COLO668 (cell line): ENCODE data around the gene SENP8.
"Not testable (repeated sequence)": the region's sequence is repeated elsewhere in the genome, so short reads cannot be mapped to it uniquely, and the experiment has no call there.

Source experiments
- DNase-seq: peaks from one replicate; lab custom pipeline; 2025; ENCODE audit not compliant: unreplicated experiment; lab: John Stamatoyannopoulos, UW

SENP8 gene

DNA sequence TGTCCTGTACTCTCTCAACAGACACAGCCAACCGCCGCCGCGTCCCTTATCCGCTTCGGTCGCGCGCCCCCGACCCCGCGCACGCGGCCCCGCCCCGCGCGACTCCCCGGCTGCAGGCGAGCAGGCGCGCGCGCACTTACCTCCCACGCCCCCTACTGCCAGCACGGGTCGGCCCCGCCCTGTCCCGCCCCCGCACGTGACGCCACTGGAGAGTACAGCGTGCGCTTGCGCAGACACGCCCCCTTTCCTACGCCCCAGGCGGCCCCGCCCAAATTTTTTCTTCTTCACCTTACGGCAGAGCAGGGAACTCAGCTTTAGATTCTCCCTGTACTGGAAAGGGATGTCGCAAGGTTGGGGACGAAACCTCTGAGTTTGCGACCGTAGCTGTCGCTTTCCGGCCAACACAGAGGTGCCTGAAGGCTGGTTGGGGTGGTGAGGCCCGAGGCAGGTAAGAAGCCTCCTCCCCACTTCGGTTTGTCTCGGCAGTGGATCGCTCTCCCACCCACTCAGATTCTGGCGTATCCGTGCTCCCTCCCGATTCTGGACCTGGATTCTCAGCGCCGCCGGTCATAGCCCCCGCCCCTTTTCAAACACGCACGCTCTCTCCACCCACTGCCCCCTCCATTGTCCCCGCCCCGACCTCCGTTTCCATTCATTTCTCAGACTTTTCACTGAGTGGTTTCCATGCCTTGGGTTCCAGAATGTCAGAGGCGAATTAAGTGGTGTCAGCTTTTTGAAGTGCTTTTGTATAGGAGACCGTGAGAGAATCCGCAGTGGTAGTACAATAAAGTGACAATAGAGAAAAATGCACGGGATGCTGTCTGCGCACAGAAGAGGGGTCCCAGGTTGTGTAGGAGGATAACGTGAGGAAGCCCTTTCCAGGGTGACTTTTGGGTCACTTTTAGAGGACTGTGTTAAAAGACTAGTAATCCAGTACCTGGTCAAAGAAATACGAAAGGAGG is at the start of gene SENP8, which contains the start of gene MYO9A:
TSS of gene SENP8 (plus strand) at position 387 of the 962 bp plus-strand sequence. CDS start 21,221 bp downstream, outside the sequence.
TSS of gene MYO9A (minus strand) at position 134 of the 962 bp plus-strand sequence. CDS start 71,587 bp downstream, outside the sequence.
- peak; percentile 97 for DNase-seq

DNA sequence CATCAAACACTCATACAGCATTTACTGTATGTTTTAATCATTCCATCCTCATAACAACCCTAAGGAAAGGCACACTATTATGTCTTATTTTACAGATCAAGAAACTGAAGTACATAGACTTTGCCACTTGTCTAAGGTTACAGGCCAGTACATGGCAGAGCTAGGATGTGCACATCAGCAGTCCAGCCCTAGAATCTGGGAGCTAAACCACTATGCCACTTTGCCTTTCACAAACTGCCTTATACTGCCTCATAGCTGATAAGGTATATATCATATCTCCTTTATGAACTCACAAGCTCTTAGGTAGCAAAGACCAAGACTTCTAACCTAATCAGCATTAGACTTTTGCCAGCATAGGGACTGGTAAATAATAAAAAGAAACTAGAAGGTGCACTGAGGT is 49.3 kb upstream of the SENP8 start:
- DNase-seq: no peak

DNA sequence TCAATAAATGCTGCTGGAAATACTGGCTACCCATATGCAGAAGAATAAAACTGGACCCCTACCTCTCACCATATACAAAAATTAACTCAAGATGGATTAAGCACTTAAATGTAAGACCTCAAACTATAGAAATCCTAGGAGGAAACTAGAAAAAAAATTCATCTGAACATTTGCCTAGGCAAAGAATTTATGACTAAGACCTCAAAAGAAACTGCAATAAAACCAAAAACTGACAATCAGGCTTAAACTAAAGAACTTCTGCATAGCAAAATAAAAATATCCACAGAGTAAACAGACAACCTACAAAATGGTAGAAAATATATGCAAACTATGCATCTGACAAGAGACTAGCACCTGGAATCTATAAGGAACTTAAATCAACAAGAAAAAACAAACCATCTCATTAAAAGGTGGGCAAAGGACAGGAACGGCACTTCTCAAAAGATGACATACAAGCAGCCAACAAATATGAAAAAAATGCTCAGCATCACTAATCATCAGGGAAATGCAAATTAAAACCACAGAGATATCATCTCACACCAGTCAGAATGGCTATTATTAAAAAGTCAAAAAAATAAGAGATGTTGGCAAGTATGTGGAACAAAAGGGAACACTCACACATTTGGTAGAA is 47.3 kb upstream of the SENP8 start:
- no peak for DNase-seq

DNA sequence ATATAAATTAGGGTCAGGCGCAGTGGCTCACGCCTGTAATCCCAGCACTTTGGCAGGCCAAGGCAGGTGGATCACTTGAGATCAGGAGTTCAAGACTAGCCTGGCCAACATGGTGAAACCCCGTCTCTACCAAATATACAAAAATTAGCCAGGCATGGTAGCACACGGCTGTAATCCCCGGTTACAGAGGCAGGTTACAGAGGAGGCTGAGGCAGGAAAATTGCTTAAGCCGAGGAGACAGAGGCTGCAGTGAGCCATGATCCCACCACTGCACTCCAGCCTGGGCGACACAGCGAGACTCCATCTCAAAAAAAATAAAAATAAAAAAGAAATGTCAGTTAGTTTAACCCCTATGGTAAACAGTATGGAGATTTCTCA is 46.8 kb upstream of the SENP8 start:
- DNase-seq: not testable (repeated sequence)

DNA sequence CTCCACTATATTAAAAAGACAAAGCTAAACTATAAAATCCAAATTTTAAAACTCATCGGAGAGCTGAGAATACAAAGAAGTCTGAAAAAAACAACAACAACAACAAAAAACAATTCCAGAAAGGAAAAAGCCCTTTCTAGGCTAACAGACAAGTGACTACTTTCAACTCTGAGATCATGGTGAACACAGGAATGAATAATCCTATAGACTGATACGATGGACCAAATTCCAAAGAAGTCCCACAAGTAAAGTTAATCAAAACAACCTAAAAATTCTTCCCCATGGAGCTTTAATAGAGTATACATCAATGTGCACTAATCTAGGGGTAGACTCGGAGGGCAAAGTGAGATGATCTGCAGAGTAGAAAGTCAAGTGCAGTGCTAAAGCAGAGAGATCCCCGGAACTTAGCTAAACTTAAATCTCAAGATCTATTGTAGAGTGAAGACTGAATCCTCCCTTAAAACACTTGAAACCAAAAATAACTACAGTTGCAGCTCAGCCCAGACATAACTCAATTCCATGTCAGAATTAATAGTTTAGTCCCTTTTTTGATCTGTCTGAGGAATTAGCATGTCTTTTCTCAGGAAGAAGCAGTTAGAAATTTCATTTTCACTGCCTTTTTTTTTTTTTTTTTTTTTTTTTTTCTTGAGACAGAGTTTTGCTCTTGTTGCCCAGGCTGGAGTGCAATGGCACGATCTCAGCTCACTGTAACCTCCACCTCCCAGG is 43.7 kb upstream of the SENP8 start:
- no peak for DNase-seq

DNA sequence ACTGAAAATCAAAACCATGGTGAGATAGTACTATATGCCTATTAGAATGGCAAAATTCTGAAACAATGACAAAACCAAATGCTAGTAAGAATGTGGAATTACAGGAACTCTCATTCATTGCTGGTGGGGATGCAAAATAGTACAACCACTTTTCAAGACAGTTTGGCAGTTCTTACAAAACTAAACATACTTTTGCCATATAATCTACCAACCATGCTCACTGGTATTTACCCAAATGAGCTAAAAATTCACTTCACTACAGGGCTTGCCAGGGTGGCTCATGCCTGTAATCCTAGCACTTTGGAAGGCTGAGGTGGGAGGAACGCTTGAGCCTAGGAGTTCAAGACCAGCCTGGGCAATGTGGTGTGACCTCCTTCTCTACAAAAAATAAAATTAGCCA is 40.3 kb upstream of the SENP8 start:
- no peak for DNase-seq

DNA sequence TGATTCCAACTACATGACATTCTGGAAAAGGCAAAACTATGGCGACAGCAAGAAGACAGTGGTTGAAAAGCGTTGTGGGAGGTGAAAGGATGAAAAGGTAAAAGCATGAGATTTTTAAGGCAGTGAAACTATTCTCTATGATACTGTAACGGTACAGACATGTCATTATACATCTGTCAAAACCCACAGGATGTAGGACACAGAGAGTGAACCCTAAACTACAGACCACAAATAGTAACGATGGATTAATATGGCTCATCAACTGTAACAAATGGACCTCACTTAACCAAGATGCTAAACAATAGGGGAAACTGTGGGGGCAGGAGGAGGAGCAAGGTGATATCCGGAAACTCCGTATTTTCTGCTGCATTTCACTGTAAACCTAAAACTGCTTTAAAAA is 39.3 kb upstream of the SENP8 start:
- no peak for DNase-seq

DNA sequence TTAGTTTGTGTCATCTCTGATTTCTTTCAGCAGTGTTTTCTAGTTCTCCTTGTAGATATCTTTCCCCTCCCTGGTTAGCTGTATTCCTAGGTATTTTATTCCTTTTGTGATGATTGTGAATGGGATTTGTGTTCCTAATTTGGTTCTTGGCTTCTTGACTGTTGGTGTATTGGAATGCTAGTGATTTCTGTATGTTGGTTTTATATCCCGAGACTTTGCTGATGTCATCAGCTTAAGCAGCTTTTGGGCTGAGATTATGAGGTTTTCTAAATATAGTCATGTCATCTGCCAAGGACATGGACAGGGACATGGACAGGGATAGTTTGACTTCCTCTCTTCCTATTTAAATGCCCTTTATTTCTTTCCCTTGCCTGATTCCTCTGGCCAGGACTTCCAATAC is 36.0 kb upstream of the SENP8 start:
- no peak for DNase-seq

DNA sequence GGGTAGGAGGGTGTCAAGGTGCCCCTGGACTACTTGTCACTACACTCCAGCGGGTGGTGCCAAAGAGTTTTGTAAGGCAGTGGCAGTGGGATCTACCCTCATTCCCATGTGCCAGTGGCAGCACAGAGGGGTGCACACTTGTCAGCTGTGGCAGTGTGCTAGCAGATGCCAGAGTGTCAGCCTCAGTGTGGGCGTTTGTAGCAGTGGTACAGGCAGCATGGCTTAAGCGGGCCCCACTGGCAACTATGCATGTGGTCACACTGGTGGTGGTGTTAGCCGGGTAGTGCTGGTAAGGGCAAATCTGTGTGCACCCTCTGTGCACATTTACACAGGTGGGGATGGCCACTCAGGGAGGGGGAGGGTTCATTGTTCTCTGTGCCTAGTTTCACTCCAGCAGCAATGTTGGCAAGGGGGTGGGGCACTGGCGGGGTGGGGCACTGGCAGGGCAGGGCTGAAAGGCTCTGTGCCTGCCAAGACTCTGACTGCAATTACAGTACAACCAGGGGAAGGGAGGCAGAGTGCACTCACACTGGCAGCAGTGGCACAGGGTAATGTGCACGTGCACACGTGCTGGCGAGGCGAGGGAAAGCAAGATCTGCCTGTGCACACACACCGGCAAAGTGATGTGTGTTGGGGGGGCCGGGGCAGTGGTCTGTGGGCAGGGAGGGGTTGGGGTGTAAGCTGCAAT is 32.0 kb upstream of the SENP8 start:
- DNase-seq: peak; percentile 28

DNA sequence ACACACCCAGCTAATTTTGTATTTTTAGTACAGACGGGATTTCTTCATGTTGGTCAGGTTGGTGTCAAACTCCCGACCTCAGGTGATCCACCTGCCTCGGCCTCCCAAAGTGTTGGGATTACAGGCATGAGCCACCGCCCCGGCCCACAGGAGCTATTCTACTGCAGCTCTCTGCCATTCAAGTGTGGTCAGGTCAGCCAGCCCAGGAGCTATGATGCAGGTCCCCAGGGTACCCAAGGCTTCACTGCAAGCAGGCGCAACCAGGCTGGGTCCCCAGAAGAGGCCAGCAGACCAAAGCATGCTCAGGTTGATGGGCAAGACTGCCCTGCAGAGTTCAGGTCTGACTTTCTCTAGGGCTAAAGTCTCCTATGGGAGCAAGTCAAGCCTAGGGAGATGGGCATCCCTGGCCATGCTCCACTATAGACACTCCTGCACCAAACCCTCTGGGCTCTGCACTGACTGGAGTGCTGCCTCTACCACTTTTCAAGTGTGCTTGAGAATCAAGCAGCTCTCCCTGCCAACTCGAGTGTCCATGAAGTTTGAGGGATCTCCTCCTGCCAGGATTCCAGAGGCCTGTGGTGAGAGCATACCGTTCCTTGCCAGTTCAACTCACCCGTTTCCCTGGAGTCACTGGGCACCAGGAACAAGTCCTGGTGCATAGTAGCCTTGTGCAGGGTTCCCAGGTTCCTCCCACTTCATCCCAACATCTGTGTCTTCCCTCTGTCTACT is 31.1 kb upstream of the SENP8 start:
- no peak for DNase-seq

DNA sequence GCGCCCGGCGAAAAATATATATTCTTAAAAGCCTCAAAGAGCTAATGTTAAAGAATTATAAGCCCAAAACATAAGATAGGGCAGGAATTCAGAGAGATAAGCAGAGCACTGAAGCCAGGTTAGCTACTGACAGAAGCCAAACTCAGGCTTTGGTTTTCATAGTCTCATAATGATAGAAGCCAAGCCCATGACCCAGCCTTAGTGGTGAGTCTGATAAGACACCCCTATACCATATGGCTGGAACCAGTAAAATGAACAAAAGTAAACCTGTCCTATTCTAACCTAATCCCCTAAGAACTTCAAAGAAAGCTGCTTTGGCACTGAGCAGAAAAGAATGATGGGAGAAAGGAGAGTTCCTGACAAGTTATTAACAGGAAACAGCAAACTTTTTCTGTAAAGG is 26.2 kb upstream of the SENP8 start:
- no peak for DNase-seq

DNA sequence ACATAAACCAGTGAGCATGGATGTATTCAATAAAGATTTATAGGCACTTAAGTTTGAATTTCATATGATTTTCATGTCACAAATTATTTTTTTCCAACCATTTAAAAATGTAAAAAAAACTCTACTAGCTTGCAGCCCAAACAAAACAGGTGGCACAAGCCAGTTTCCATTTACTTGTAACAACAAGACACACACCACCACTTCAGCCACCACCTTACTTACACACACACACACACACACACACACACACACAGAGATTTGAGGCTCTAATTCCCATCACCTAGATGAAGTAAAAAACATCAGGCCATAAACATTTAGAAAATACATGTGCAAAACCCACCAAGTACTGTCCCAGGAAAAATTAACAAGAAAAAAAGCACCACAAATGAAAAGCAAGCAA is 25.5 kb upstream of the SENP8 start:
- DNase-seq: no peak

DNA sequence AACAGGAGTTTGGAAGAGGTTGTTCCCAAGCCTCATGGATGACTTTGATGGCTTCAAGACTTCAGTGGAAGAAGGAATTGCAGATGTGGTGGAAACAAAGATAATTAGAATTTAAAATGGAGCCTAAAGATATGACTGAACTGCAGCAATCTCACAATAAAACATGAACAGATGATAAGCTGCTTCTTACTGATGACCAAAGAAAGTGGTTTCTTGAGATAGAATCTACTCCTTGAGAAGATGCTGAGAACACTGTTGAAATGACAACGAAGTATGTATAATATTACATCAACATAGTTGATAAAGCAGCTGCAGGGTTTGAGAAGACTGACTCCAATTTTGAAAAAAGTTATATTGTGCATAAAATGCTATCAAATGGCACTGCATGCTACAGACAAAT is 21.4 kb upstream of the SENP8 start:
- DNase-seq: no peak

DNA sequence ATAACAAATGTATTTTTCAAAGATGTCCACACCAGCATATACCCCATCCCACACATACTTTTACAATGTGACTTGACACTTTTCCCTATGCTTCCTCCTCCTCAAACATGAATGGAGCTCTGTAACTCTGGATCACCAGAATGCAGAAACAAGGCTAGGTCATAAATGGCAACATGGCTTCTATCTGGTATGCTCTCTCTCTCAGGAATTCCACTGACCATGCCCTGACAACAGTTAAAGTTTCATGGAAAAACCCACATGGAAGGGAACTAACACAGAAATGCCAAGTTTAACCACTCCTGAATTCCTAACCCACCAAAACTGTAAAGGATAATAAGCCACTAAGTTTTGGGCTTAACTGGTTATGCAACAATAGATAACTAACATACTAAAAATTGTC is 20.2 kb upstream of the SENP8 start:
- no peak for DNase-seq

DNA sequence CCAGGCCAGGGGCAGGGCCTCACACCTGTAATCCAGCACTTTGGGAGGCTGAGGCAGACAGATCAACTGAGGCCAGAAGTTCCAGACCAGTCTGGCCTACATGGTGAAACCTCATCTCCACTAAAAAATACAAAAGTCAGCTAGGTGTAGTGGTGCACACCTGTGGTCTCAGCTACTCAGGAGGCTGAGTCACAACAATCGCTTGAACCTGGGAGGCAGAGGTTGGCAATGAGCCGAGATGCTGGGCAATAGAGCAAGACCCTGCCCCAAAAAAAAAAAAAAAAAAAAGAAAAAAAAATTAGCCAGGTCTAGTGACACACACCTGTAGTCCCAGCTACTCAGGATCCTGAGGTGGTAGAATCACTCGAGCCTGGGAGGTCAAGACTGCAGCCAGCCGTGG is 19.0 kb upstream of the SENP8 start:
- no peak for DNase-seq

DNA sequence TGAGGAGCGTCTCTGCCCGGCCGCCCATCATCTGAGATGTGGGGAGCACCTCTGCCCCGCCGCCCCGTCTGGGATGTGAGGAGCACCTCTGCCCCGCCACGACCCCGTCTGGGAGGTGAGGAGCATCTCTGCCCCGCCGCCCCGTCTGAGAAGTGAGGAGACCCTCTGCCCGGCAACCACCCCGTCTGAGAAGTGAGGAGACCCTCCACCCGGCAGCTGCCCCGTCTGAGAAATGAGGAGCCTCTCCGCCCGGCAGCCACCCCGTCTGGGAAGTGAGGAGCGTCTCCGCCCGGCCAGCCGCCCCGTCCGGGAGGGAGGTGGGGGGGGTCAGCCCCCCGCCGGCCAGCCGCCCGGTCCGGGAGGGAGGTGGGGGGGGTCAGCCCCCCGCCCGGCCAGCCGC is 17.7 kb upstream of the SENP8 start:
- not testable (repeated sequence) for DNase-seq

DNA sequence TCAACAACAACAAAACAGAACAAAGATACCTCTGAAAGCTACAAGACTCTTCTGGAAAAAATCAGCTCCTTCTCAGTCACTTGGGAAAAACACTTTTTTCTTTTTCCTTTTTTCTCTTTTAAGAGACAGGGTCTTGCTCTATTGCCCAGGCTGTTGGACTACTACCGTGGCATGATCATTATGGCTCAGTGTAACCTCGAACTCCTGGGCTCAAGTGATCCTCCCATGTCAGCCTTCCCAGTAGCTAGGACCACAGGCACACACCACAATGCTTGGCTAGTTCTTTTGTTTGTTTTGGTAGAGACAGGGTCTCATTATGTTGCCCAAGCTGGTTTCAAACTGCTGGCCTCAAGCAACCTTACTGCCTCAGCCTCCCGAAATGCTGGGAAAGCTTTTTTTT is 13.1 kb upstream of the SENP8 start:
- no peak for DNase-seq

DNA sequence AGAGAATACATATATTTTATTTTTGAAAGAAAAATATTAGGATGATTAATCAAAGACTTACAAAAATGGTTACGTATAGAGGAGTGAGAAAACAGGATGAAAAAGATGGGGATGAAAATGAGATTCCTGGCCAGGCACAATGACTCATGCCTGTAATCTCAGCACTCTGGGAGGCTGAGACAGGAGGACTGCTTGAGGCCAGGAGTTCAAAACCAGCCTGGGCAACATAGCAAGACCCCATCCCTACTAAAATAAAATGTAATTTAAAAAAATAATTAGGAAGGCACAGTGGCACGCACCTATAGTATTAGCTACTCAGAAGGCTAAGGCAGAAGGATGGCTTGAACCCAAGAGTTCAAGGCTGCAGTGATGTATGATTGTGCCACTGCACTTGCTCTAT is 12.1 kb upstream of the SENP8 start:
- DNase-seq: no peak

DNA sequence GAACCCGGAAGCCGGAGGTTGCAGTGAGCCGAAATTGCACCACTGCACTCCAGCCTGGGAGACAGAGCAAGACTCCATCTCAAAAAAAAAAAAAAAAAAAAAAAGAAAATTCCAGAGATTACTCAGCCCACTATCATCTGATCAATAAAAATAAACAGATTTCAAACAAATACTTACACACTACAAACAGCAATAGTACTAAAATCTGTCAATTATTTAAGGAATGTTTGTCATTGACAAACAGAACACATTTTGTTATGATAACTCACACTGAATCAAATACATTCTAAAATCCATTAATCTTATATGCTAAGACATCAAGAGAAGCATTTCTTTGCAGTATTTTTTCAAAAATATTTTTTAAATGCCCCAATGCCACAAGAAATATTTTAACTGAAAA is 7.8 kb upstream of the SENP8 start:
- no peak for DNase-seq

DNA sequence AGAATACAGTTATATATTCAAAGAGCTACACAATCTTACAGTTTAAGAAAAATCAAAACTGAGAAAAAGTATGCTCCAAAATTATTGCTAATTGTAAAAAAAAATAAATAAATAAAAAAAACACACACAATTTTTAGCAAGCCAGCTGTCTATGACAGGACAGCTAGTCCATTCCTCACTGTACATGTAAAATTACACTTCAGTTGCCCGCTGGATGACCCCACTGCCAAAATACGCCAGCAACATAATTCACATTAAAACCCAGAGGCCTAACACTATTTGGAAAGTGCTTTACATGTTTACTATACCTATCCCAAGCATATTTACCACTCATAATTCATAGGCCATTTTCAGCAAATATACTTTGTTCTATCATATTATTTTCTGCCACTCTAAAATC is 6.1 kb upstream of the SENP8 start:
- no peak for DNase-seq
